ENCODE data around the gene MS4A6A.

DNA sequence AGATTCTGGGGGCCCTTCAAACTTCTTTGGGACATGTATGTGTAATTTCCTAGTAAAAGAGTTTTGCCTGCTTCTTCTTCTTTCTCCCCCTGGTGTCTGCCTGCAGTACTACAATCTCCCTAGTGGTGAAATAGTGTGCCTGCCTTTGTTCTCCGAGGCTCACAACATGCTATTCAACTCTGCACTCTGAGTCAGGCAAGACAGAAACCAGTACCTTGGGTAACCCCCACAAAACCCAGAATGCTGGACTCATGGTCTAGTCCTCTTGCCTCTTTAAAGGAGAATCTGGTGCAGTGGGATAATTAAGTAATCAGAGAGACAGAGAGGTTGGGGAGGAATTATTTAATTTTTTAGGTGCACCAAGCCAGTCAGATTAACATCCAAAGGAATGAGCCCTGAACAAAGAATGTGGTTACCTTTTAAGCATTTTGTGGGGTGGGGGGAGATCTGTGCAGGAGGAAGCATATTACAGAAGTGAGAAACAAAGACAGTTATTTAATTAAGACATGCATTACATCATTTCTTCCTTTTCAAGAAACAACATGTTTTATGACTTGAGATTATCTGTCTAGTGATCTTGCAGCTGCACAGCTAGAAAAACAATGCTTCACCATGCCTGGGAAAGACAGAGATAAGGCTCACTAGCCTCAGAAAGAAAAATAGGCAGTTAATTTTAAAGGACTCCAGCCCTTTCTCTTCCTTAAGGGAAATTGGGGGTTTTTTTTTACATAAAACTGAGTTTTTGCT, 11.0 kb upstream of the MS4A6A start:
- TF ChIP-seq, protein P1, sequence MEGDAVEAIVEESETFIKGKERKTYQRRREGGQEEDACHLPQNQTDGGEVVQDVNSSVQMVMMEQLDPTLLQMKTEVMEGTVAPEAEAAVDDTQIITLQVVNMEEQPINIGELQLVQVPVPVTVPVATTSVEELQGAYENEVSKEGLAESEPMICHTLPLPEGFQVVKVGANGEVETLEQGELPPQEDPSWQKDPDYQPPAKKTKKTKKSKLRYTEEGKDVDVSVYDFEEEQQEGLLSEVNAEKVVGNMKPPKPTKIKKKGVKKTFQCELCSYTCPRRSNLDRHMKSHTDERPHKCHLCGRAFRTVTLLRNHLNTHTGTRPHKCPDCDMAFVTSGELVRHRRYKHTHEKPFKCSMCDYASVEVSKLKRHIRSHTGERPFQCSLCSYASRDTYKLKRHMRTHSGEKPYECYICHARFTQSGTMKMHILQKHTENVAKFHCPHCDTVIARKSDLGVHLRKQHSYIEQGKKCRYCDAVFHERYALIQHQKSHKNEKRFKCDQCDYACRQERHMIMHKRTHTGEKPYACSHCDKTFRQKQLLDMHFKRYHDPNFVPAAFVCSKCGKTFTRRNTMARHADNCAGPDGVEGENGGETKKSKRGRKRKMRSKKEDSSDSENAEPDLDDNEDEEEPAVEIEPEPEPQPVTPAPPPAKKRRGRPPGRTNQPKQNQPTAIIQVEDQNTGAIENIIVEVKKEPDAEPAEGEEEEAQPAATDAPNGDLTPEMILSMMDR (IDR thresholded peaks at IDR 0.05; ENCODE audit: extremely low read depth in 1 of 2, insufficient read depth in 1 of 2, low read depth in 1 of 2, low read length in 2 of 2): peak; percentile 97
- TF ChIP-seq EZH2 (IDR thresholded peaks at IDR 0.05; ENCODE audit: borderline replicate concordance, low read depth, low read length, severe bottlenecking) (no peak), FOS (IDR thresholded peaks at IDR 0.05; ENCODE audit: borderline replicate concordance, insufficient read depth, low read length) (peak; percentile 7), POLR2A (IDR thresholded peaks at IDR 0.05; ENCODE audit: low read depth, low read length) (peak; percentile 21)
- TF ChIP-seq, protein P2, sequence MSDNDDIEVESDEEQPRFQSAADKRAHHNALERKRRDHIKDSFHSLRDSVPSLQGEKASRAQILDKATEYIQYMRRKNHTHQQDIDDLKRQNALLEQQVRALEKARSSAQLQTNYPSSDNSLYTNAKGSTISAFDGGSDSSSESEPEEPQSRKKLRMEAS (IDR thresholded peaks at IDR 0.05; ENCODE audit: insufficient read depth, insufficient read length): no peak

Measured in endothelial cell of umbilical vein (primary cell).